ENCODE measurements around the gene PPP1R8. TPM values are rescaled to one million over a fixed set of nuclear protein-coding genes. Genes with fewer than 3 reads are reported as not detected.

PPP1R8 gene
- total and polyA plus RNA-seq, 7 donors = 18.5 to 46.1 (median 25.7) TPM

GRCh38 chr1:27872802-27873551 lies 42.4 kb downstream of the PPP1R8 start:
- no peak for TF ChIP-seq CTCF (IDR thresholded peaks at IDR 0.05)
- 13 to 29% (median 19%) methylated on average over 31 to 38 of the region's 38 CpGs for WGBS, 3 donors
- Histone ChIP-seq H3K27ac (peak overlapping the region; percentile 16), H3K4me1 (no peaks in the 10 kb centered on the region), H3K27me3 (ENCODE audit: insufficient read depth in 3 of 3, low read length in 2 of 3) (peaks cover 0 to 20% (median 0%) of the 10 kb centered on the region in 3 donors), H3K4me3 (peak overlapping the region; percentile 78), H3K9me3 (no peaks in the 10 kb centered on the region), H3K36me3 (ENCODE audit: insufficient read depth in 1 of 2, low read depth in 1 of 2) (no peaks in the 10 kb centered on the region)
- intact Hi-C loops (cut with DNase I) = no loop called here
- DNase-seq (no peak), ATAC-seq (peak in 1 of 4 donors; percentile 34)

DNA sequence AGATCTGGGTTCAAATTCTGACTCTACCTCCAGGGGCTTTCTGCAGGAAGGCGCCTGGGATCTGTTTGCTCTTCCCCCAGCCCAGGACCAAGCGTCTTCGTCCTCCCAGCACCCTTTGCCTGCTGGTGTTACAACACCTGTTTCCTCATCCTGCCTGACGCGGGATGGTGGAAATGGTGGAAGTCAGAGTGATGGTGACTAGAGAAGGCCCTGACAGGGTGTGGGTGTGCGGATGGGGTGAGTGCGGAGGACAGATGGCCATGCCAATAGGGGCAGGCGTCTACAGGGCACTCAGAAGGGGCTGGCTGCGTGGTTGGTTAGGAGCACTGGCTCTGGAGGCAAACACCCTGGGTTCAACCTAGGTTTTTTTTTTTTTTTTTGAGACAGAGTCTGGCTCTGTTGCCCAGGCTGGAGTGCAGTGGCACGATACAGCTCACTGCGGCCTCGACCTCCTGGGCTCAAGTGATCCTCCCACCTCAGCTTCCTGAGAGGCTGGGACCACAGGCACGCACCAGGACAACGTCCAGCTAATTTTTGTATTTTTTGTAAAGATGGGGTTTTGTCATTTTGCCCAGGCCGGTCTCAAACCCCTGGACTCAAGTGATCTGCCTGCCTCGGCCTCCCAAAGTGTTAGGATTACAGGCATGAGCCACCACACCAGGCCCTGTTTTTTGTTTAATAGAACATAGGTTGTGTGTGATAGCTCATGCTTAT lies 43.2 kb downstream of the PPP1R8 start:
- H3K9me3 ChIP-seq = no peaks in the 10 kb centered on the region
- ATAC-seq = peak in 1 of 4 donors; percentile 15
- peak overlapping the region; percentile 78 for H3K4me3 ChIP-seq
- no peaks in the 10 kb centered on the region for H3K36me3 ChIP-seq (ENCODE audit: insufficient read depth in 1 of 2, low read depth in 1 of 2)
- no peak overlapping the region for H3K27ac ChIP-seq
- no peak for TF ChIP-seq CTCF (IDR thresholded peaks at IDR 0.05)
- peak in 1 of 2 donors; percentile 53 for DNase-seq
- H3K27me3 ChIP-seq (ENCODE audit: insufficient read depth in 3 of 3, low read length in 2 of 3) = peaks cover 0 to 20% (median 0%) of the 10 kb centered on the region in 3 donors
- H3K4me1 ChIP-seq = no peaks in the 10 kb centered on the region
- intact Hi-C loops (cut with DNase I) = no loop called here
- 62 to 80% (median 77%) methylated on average over 16 of the region's 16 CpGs for WGBS, 3 donors

- H3K36me3 ChIP-seq (ENCODE audit: insufficient read depth in 1 of 2, low read depth in 1 of 2) = no peaks in the 10 kb centered on the region
- H3K27me3 ChIP-seq (ENCODE audit: insufficient read depth in 3 of 3, low read length in 2 of 3) = peaks cover 0 to 20% (median 4%) of the 10 kb centered on the region in 3 donors
- H3K4me3 ChIP-seq = no peak overlapping the region
- DNase-seq = no peak
- intact Hi-C loops (cut with DNase I) = no loop called here
- no peak overlapping the region for H3K27ac ChIP-seq
- 70 to 79% (median 76%) methylated on average over 17 to 18 of the region's 18 CpGs for WGBS, 3 donors
- TF ChIP-seq CTCF (IDR thresholded peaks at IDR 0.05) = no peak
- H3K9me3 ChIP-seq = no peaks in the 10 kb centered on the region
- no peak for ATAC-seq
- no peaks in the 10 kb centered on the region for H3K4me1 ChIP-seq
Observed at GRCh38 chr1:27876341-27877114, 45.9 kb downstream of the PPP1R8 start.

DNA sequence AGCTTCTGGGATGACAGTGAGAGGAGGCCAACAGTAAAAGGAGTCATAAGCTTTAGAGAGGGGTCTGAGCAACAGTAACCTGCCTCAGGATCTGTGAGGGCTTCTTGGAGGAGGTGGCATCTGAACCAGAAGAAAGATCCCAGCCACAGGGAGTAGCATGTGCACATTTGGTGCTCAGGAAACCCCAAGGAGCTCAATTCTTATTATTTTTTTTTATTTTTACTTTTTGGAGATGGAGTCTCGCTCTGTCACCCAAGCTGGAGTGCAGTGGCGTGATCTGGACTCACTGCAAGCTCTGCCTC lies 46.5 kb downstream of the PPP1R8 start:
- intact Hi-C loops (cut with DNase I) = no loop called here
- H3K4me1 ChIP-seq = no peaks in the 10 kb centered on the region

More for the DNA sequence above, 46.5 kb downstream of the PPP1R8 start:
- Histone ChIP-seq H3K4me3 (no peak overlapping the region), H3K9me3 (no peaks in the 10 kb centered on the region), H3K27ac (no peak overlapping the region), H3K36me3 (ENCODE audit: insufficient read depth in 1 of 2, low read depth in 1 of 2) (no peaks in the 10 kb centered on the region), H3K27me3 (ENCODE audit: insufficient read depth in 3 of 3, low read length in 2 of 3) (peaks cover 0 to 20% (median 4%) of the 10 kb centered on the region in 3 donors)
- no peak for TF ChIP-seq CTCF (IDR thresholded peaks at IDR 0.05)
- WGBS, 3 donors = 97 to 100% (median 98%) methylated on average over 2 of the region's 2 CpGs
- DNase-seq (no peak), ATAC-seq (no peak)
